K562 (cell line): ENCODE data around the gene NQO2. TPM values are rescaled to one million over a fixed set of nuclear protein-coding genes. Genes with fewer than 3 reads are reported as not detected.

Experiments
- E2F1 ChIP-seq: sonication (generic); formaldehyde crosslinking; IDR thresholded peaks from 2 replicates; pipeline ENCODE4 v1.8.1; 2023; ENCODE audit warnings: mild to moderate bottlenecking, missing genetic modification reagents, moderate library complexity
- SMARCA5 ChIP-seq: fragments of 450-650 bp; IDR thresholded peaks from 2 replicates; pipeline ENCODE4 v1.6.1; 2016
- TAL1 ChIP-seq: fragments of 450-650 bp; IDR thresholded peaks from 2 replicates; pipeline ENCODE4 v1.6.1; 2016; ENCODE audit warnings: mild to moderate bottlenecking
- TEAD4 ChIP-seq, 2 experiments: sonication (generic) in 1 of 2; formaldehyde crosslinking in 1 of 2; IDR thresholded peaks; 2 replicates each; pipeline versions ENCODE4 v1.6.1 to v1.8.0; 2012 to 2022; ENCODE audit warnings: borderline replicate concordance in 1 of 2, inconsistent platforms in 1 of 2, low read length in 1 of 2, mild to moderate bottlenecking in 1 of 2, missing genetic modification reagents in 1 of 2
- VEZF1 ChIP-seq: fragments of 200-800 bp; sonication (Bioruptor generic); IDR thresholded peaks from 2 replicates; pipeline ENCODE4 v1.6.1; 2017; ENCODE audit warnings: missing genetic modification characterization, missing compliant biosample characterization
- ZBTB40 ChIP-seq, 2 experiments: fragments of 450-650 bp in 1 of 2; sonication (generic) in 1 of 2; formaldehyde crosslinking in 1 of 2; IDR thresholded peaks; 2 replicates each; pipeline versions ENCODE4 v1.7.1 to v1.9.0; 2016 to 2022; ENCODE audit warnings: inconsistent platforms in 1 of 2, mild to moderate bottlenecking in 1 of 2, missing genetic modification reagents in 1 of 2
- ZNF146 ChIP-seq: IDR thresholded peaks from one replicate; pipeline ENCODE4 v1.6.1; 2018; ENCODE audit warnings: missing compliant biosample characterization; ENCODE audit not compliant: unreplicated experiment
- ZNF274 ChIP-seq: IDR thresholded peaks from 2 replicates; pipeline ENCODE4 v1.6.1; 2011; ENCODE audit warnings: low read depth, mild to moderate bottlenecking, low read length, moderate library complexity, borderline replicate concordance
- ZNF398 ChIP-seq: fragments of 250-450 bp; sonication (Bioruptor Pico); IDR thresholded peaks from 2 replicates; pipeline ENCODE4 v1.8.0; 2021; ENCODE audit warnings: moderate library complexity, mild to moderate bottlenecking, inconsistent platforms
- ZNF586 ChIP-seq: fragments of 450-650 bp; formaldehyde crosslinking; conservative IDR thresholded peaks from 2 replicates; pipeline ENCODE4 v1.4.0; 2020; ENCODE audit warnings: mild to moderate bottlenecking, moderate library complexity
- ZNF830 ChIP-seq: fragments of 250-450 bp; sonication (Bioruptor Pico); IDR thresholded peaks from 2 replicates; pipeline ENCODE4 v1.5.0; 2021; ENCODE audit warnings: mild to moderate bottlenecking
- polyA plus RNA-seq, 8 experiments: library from polyadenylated mRNA; depleted of rRNA in 4 of 8; stranded (reverse) in 5 of 8; unstranded in 3 of 8; fragments of >200 nt; fragmentation: Nextera tagmentation in 2 of 8; fragmentation: Illumina TruSeq in 1 of 8; extraction: Ambion mirVana in 2 of 8; extraction: Trizol in 1 of 8; gene quantifications; 2 replicates each; pipeline versions ENCODE4 v1.2.1 to v1.2.3, GENCODE V29; 2011 to 2014; ENCODE audit warnings: inconsistent platforms in 1 of 8, missing spikeins in 1 of 8
- total RNA-seq, 7 experiments: library from RNA; depleted of rRNA in 6 of 7; stranded (reverse); fragments of >200 nt in 6 of 7; fragmentation: Illumina TruSeq in 2 of 7; extraction: Trizol in 2 of 7; gene quantifications; 2 replicates each; pipeline versions ENCODE4 v1.2.1 to v1.2.3, GENCODE V29; 2011 to 2021; ENCODE audit warnings: low replicate concordance in 1 of 7

The NQO2 gene
- total and polyA plus RNA-seq, 9 of the 15 experiments (the other 6 are each of a cell fraction or from before 2014, with no cell fraction given), result 54.6 to 214 (median 116) TPM

- TF ChIP-seq ZBTB40 (IDR thresholded peaks at IDR 0.05) (no peak), ZBTB40 (CRISPR knock-in tag; IDR thresholded peaks at IDR 0.05) (no peak), ZNF830 (no peak), ZNF398 (no peak), ZNF274 (no peak), ZNF586 (CRISPR knock-in tag) (no peak), ZNF146 (CRISPR knock-in tag) (no peak), SMARCA5 (no peak; the same call in 1 of the 2 replicates), TEAD4 (IDR thresholded peaks at IDR 0.05; ENCODE audit: low read length) (no peak), TEAD4 (CRISPR knock-in tag; IDR thresholded peaks at IDR 0.05; ENCODE audit: borderline replicate concordance) (no peak), TAL1 (no peak), VEZF1 (CRISPR knock-in tag) (no peak), E2F1 (CRISPR knock-in tag) (no peak)
Observed at GRCh38 chr6:3022765-3023662, 23.3 kb downstream of the NQO2 start (continued).
